Uterus (tissue), 4 donors: ENCODE results near the gene ADSL. TPM values are rescaled to one million over a fixed set of nuclear protein-coding genes. Genes with fewer than 3 reads are reported as not detected.
"Not testable (repeated sequence)": the region's sequence is repeated elsewhere in the genome, so short reads cannot be mapped to it uniquely, and the experiment has no call there.

Source experiments
- DNase-seq, 2 donors: peaks; one replicate each; pipeline ENCODE4 v3.0.0-alpha.2; 2019 to 2020
- H3K27ac ChIP-seq, 2 donors: fragments of 200-600 bp; sonication (generic); 1 replicate in 1 of 2; 2 replicates in 1 of 2; pipeline ENCODE4 v1.5.1; 2016 to 2018
- H3K27me3 ChIP-seq, 2 donors: fragments of 200-600 bp; sonication (generic); one replicate each; pipeline ENCODE4 v1.5.1; 2018 to 2019; ENCODE audit warnings: control low read depth in 1 of 2
- H3K36me3 ChIP-seq, 2 donors: fragments of 200-600 bp; sonication (generic); one replicate each; pipeline ENCODE4 v1.5.1; 2019; ENCODE audit warnings: control low read depth in 1 of 2
- H3K4me1 ChIP-seq, 2 donors: fragments of 200-600 bp; sonication (generic); one replicate each; pipeline ENCODE4 v1.5.1; 2018 to 2019; ENCODE audit warnings: control low read depth in 1 of 2
- H3K4me3 ChIP-seq, 2 donors: fragments of 200-600 bp; sonication (generic); 1 replicate in 1 of 2; 2 replicates in 1 of 2; pipeline ENCODE4 v1.5.1; 2018 to 2019; ENCODE audit warnings: mild to moderate bottlenecking in 1 of 2
- H3K9me3 ChIP-seq, 2 donors: fragments of 200-600 bp; sonication (generic); one replicate each; pipeline ENCODE4 v1.5.1; 2019; ENCODE audit warnings: control low read depth in 1 of 2
- POLR2A ChIP-seq, 2 donors: fragments of 450-650 bp; IDR thresholded peaks; one replicate each; pipeline ENCODE4 v1.6.1; 2016; ENCODE audit warnings: antibody characterized with exemption in 2 of 2, mild to moderate bottlenecking in 1 of 2, moderate library complexity in 1 of 2
- intact Hi-C: fragments of 100-400 bp; cut with DNase I; formaldehyde crosslinking; loops from one replicate; pipeline ENCODE4 v1.15.1; 2023; ENCODE audit warnings: low total_unique reads
- total RNA-seq, 4 donors: library from RNA; depleted of rRNA in 3 of 4; stranded (reverse); fragments of >200 nt in 3 of 4; gene quantifications; one replicate each; pipeline versions ENCODE4 v1.1.0 to v1.2.4, GENCODE V29; 2014 to 2023
- TF ChIP-seq, protein P1 (sequence below), 4 experiments: fragments of 200-600 bp in 2 of 4; fragments of 450-650 bp in 2 of 4; sonication (generic) in 2 of 4; IDR thresholded peaks; one replicate each; pipeline ENCODE4 v1.5.1; 2016 to 2019; ENCODE audit warnings: antibody characterized with exemption in 4 of 4, mild to moderate bottlenecking in 2 of 4, moderate library complexity in 1 of 4
- donor health status: DM: yes; HTN: yes; CAD: no.

ADSL gene
- total RNA-seq, 4 donors from 2014 or later = 28.5 to 151 (median 79.5) TPM

DNA sequence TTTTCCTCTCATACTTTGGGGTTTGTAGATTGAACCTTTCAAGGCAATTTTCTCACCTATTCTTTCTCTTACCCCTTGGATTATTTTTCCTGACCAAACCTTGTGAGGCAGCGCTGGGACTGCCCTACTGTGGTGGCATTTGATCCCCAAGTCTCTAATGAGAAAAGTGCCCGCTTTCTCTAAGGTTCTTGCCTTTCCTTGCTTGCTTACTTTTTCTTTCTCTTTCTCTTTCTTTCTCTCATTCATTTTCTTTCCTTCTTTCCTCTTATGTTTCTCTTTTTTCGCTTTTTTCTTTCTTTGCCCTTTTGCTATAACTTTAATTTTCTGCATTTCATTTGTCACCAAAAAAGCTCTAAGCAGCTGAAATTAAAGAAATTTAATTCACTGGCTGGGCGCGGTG is 40.7 kb upstream of the ADSL start:
- intact Hi-C loops = no loop called here
- no peak for TF ChIP-seq POLR2A (IDR thresholded peaks at IDR 0.05)
- TF ChIP-seq, protein P1, sequence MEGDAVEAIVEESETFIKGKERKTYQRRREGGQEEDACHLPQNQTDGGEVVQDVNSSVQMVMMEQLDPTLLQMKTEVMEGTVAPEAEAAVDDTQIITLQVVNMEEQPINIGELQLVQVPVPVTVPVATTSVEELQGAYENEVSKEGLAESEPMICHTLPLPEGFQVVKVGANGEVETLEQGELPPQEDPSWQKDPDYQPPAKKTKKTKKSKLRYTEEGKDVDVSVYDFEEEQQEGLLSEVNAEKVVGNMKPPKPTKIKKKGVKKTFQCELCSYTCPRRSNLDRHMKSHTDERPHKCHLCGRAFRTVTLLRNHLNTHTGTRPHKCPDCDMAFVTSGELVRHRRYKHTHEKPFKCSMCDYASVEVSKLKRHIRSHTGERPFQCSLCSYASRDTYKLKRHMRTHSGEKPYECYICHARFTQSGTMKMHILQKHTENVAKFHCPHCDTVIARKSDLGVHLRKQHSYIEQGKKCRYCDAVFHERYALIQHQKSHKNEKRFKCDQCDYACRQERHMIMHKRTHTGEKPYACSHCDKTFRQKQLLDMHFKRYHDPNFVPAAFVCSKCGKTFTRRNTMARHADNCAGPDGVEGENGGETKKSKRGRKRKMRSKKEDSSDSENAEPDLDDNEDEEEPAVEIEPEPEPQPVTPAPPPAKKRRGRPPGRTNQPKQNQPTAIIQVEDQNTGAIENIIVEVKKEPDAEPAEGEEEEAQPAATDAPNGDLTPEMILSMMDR (IDR thresholded peaks at IDR 0.05) = no peak
- Histone ChIP-seq H3K27me3 (no peaks in the 10 kb centered on the region), H3K27ac (no peak overlapping the region), H3K9me3 (no peaks in the 10 kb centered on the region), H3K4me1 (no peaks in the 10 kb centered on the region), H3K4me3 (no peak overlapping the region), H3K36me3 (no peaks in the 10 kb centered on the region)
- DNase-seq = no peak

DNA sequence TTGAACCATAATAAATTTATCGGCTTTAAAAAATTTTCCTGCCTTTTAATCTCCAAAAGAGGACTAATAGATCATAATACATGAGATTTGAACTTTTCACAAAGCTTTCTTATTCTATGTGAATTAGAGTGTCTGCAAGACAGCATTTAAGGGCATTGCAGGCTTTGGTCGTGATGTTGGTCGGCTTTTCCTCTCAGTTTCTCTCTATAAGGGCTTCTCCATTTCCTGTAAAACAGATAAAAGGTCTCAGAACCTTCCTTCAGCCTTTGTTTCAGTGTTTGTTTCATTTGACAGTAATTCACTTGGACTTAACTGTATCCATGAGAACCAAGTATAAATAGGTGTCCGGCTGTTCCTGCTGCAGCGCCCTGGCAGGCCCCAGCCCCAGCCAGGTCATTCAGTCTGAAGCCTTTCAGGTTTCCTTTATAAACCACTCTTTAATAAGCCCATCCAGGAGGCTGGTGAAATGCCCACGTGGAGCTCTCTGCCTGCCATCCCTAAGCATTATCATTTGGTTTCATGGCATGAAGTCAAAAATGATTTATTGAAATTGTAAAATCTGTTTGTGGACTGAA is 37.2 kb upstream of the ADSL start:
- Histone ChIP-seq H3K36me3 (no peaks in the 10 kb centered on the region), H3K27ac (peak overlapping the region in 1 of 2 donors; percentile 62), H3K4me3 (no peak overlapping the region), H3K4me1 (no peaks in the 10 kb centered on the region), H3K9me3 (no peaks in the 10 kb centered on the region), H3K27me3 (no peaks in the 10 kb centered on the region)
- intact Hi-C loops = no loop called here
- no peak for DNase-seq
- TF ChIP-seq, protein P1 (IDR thresholded peaks at IDR 0.05) = no peak
- no peak for TF ChIP-seq POLR2A (IDR thresholded peaks at IDR 0.05)

DNA sequence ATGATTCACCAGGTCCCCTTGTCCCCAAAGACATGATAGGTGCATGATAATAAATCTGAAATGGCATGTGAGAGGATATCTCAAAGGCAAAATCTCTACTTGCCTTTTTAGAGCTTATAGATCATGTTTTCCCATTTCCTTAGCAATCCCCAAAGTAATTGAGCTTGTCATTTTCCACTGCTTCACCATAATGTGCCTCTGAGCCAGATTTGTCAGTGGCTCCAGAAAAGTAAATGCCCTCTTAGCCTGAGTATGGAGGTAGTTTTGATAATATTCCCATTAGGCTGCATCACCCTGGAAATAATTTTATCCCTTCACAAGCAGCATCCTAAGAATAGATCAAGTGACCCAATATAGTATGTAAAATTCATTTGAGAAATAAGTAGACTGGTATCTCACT is 36.7 kb upstream of the ADSL start:
- no peaks in the 10 kb centered on the region for H3K4me1 ChIP-seq

DNA sequence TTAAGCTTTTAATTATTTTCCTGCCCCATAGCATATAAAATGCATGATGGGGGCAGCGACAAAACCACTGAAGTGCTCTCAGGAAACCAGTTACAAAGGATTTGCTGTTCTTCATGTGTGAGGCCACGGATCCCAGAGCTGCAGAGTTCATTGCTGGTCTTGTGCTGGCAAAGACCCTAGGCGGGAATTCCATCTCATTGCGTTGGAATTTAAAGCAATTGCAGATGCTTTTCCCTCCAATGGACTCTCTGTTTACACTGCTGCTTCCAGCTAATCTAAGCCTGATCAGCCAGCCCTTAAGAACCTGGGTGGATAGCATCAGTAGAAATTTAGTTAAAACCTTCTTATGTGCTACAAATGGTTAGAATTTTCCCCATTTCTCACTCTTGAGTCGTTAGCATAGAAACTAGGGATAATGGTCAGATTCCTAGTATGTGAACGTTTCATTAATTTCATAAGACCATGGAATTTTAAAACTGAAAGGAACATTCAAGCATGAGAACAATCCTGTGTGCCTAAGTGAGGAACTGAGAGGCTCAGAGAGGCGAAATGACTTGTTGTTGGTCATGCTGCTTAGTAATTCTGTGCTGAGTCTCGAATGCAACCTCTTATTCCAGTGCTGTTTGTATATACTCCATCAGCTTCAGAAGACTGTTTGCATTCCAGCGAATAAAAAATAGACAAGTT is 36.1 kb upstream of the ADSL start:
- no peak overlapping the region for H3K4me3 ChIP-seq
- no peaks in the 10 kb centered on the region for H3K4me1 ChIP-seq
- peak overlapping the region; percentile 34 to 62 for H3K27ac ChIP-seq
- no peaks in the 10 kb centered on the region for H3K27me3 ChIP-seq
- TF ChIP-seq, protein P1 (IDR thresholded peaks at IDR 0.05) = no peak
- no peak for TF ChIP-seq POLR2A (IDR thresholded peaks at IDR 0.05)
- intact Hi-C loops = no loop called here
- H3K9me3 ChIP-seq = no peaks in the 10 kb centered on the region
- DNase-seq = peak; percentile 25 to 48
- no peaks in the 10 kb centered on the region for H3K36me3 ChIP-seq

More for the DNA sequence above, 36.7 kb upstream of the ADSL start:
- Histone ChIP-seq H3K27me3 (no peaks in the 10 kb centered on the region), H3K4me3 (no peak overlapping the region), H3K36me3 (no peaks in the 10 kb centered on the region), H3K9me3 (no peaks in the 10 kb centered on the region), H3K27ac (peak overlapping the region in 1 of 2 donors; percentile 62)
- TF ChIP-seq POLR2A (IDR thresholded peaks at IDR 0.05) = no peak
- TF ChIP-seq, protein P1 (IDR thresholded peaks at IDR 0.05) = no peak
- no peak for DNase-seq
- intact Hi-C loops = no loop called here

DNA sequence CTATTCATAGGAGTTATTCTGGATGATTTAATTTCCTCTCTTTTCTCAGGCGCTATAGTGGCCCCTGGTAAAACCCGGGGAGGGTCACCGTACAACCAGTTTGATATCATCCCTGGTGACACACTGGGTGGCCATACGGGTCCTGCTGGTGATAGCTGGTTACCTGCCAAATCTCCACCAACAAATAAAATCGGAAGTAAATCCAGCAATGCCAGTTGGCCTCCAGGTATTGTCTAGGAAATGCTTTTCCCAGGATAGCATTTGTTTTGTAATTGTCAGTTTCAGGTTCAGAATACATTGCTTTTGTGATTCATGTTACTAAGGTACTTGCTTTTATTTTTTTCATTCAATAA is 35.6 kb upstream of the ADSL start:
- intact Hi-C loops = no loop called here
- H3K4me3 ChIP-seq = no peak overlapping the region
- H3K27me3 ChIP-seq = no peaks in the 10 kb centered on the region
- H3K36me3 ChIP-seq = no peaks in the 10 kb centered on the region
- no peak for TF ChIP-seq POLR2A (IDR thresholded peaks at IDR 0.05)
- TF ChIP-seq, protein P1 (IDR thresholded peaks at IDR 0.05) = no peak
- no peaks in the 10 kb centered on the region for H3K4me1 ChIP-seq
- peak overlapping the region; percentile 34 to 62 for H3K27ac ChIP-seq
- no peaks in the 10 kb centered on the region for H3K9me3 ChIP-seq
- DNase-seq = no peak

DNA sequence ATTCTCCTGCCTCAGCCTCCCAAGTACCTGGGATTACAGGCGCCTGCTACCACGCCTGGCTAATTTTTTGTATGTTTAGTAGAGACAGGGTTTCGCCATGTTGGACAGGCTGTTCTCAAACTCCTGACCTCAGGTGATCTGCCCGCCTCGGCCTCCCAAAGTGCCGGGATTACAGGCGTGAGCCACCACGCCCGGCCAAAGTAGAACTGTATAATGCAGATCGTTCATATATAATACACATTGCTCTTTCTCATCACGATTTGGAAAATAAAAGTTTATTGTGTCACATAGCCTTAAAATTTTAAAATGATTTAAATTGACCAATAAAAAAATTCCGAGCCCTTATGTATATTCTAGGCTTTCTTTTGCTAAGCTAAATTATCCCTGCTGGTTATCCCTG is 34.7 kb upstream of the ADSL start:
- DNase-seq, H3K9me3 ChIP-seq, H3K36me3 ChIP-seq, H3K27ac ChIP-seq, H3K4me3 ChIP-seq, intact Hi-C loops, H3K27me3 ChIP-seq, H3K4me1 ChIP-seq: not testable (repeated sequence)
